Measurements from ENCODE around the gene IQCE.

GRCh38 chr7:2601907-2602306 is 43.1 kb downstream of the IQCE start:
- TF ChIP-seq POLR2A (IDR thresholded peaks at IDR 0.05) (no peak), CTCF (IDR thresholded peaks at IDR 0.05) (no peak)
